NCI-H2081 treated with DMSO at 0.1 percent for 48 hours (cell line): ENCODE data around the gene WDFY2.

Experiments
- DNase-seq: peaks from one replicate; lab custom pipeline; 2025; lab: John Stamatoyannopoulos, UW

Gene WDFY2

DNA sequence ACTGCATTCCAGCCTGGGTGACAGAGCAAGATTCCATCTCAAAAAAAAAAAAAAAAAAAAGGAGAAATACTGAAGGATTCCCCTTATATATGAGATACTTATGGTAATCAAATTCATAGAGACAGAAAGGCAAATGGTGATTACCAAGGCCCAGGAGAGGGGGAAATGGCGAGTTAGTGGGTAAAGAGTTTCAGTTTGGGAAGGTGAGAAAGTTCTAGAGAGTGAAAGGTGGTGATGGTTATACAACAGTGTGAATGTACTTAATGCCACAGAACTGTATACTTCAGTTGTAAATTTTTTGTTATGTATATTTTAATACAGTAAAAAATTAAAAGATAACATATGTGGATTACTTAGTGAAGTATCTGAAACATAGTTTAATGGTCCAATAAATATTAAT, 129.5 kb downstream of the WDFY2 start:
- no peak for DNase-seq

DNA sequence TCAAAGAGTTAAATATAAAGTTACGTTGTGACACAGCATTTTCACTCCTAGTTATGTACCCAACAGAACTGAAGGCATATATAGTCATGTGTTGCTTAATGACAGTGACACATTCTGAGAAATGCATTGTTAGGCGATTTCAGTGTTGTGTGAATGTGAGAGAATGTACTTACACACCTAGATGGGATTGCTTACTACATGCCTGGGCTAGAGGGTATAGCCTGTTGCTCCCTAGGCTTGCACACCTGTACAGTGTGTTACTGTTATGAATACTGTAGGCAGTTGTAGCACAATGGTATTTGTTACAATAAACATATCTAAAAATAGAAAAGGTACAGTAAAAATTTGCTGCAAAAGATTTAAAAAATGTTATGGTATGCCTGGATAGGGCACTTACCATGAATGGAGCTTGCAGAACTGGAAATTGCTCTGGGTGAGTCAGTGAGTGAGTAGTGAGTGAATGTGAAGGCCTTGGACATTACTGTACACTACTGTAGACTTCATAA, 130.5 kb downstream of the WDFY2 start:
- DNase-seq, result no peak

GRCh38 chr13:51715613-51716012, 131.4 kb downstream of the WDFY2 start:
- no peak for DNase-seq

- no peak for DNase-seq
These were observed 133.6 kb downstream of the WDFY2 start for GRCh38 chr13:51717786-51718398.

GRCh38 chr13:51719394-51719793, 135.1 kb downstream of the WDFY2 start:
- DNase-seq, result no peak

DNA sequence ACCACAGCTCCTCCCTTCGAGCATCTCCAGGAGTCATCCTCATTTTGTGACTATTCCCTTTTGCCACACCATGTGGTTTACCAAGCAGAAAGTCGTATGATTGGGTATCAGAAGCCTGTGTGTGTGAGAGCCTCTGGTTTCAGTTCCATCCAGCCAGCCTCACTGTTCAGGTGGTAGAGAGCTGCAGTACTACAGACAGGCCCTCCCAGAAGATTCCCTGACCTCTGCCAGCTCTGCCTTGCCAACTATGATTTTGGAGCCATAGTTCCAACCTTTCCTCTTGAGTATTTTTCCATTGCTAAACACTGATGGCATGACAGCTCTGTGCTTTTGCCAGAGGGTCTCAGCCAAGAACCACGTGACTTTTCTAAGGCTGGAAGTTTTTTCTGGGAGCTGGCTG, 137.2 kb downstream of the WDFY2 start:
- DNase-seq, result no peak

GRCh38 chr13:51723529-51723928, 139.3 kb downstream of the WDFY2 start:
- no peak for DNase-seq

- no peak for DNase-seq
These were observed 140.5 kb downstream of the WDFY2 start for GRCh38 chr13:51724721-51725120.

DNA sequence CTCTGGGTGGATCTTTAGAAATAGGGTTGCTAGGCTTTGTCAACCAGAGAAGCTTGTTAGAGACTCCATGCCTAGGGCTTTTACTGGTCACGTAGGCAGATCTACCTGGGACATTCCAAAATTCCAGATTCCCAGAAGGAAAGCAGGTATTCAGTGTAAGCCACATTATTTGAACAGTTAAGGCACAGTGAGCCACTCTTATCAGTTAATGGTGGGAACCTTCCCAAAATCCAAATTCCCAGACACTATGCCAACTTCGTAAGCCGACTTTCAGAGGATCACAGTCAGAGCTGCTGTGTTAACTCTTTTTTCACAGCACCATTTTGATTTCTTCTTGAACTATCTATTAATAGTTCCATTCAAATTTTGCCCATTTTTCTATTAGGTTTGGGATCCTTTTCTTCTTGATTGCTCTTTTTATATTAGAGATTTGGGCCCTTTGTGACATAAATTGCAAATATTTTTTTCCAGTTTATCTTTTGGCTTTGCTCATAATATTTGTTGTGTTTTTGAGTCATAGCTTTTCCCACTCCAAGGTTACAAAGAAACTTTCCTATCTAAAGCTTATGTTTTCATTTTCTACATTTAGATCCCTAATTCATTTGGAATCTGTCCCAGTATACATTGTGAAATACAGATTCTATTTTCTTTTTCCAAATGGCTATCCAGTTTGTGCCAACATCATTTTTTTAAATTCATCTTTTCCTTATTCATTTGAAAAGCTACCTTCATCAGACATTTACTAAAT, 142.4 kb downstream of the WDFY2 start:
- DNase-seq, result no peak

DNA sequence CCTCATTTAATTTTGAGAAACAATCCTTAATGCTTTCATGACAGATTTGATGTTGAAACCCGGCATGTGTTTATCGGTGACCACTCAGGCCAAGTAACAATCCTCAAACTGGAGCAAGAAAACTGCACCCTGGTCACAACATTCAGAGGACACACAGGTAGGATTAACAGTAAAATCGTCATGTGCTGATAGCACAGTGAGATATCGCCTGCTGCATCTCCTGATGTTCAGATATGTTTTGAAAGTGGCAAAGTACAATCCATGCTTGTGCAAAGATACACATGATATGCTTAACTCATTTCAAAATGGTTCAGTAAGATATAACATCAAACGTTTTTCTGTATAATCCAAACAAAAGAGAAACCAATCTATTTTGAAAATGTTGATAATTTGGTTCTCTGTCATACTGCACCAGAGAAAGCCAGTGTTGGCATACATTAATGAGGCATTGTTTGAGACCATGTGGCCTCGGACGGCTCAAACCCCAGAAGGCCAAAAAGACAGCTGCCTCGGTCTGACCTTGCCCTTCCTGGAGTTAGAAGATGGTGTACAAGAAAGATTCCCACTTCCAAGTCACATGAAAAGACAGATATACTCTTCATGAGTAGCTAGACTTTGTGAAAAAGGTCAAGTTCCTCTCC, 143.5 kb downstream of the WDFY2 start:
- no peak for DNase-seq

GRCh38 chr13:51728275-51728673, 144.0 kb downstream of the WDFY2 start:
- DNase-seq, result no peak

- no peak for DNase-seq
These were observed 144.7 kb downstream of the WDFY2 start for GRCh38 chr13:51728972-51729371.

DNA sequence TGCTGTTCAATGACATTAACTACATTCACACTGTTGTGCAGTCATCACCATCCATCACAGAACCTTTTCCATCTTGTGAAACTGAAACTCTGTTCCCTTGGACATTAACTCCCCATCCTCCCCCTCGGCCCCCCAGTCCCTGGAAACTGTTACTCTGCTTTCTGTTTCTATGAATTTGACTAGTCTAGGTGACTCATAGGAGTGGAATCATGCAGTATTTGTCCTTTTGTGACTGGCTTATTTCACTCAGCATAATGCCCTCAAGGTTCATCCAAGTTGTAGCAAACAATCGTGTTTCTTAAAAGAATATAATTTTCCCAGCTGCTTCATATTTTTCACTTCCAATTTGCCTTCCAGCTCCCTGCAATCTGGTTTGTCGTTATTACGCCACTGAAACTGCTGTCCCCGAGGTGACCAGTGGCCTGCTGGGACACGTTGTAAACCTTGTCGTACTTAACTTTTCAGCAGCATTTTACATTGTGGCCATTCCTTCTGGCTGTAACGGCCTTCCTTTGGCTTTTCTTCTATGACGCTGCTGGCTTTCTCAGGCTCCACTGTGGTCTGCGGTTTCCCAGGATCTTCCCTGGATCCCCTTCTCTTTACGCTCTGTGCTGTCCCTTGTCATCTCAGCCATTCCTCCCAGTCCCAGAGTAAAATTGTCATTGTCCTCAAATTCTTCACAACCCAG, 145.7 kb downstream of the WDFY2 start:
- no peak for DNase-seq

GRCh38 chr13:51730927-51731326, 146.7 kb downstream of the WDFY2 start:
- no peak for DNase-seq

DNA sequence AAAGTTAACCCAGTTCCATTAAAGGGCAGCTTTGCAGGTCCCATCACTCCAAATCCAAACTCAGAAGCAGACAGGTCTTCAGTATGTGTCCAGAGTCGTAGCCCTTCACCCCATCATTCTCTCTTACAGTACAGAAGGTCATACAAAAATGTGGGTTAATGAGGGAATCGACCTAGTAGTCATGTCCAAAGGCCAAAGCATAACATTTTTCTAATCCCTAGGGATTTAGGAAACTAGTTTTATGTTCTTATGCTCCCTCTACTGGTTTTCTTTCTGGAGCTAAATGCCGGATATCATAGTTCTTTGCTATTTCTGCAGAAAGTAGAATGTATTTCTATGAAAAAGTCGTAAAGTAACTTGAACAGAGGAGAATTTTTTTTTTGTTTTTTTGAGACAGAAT, 147.5 kb downstream of the WDFY2 start:
- DNase-seq, result no peak

DNA sequence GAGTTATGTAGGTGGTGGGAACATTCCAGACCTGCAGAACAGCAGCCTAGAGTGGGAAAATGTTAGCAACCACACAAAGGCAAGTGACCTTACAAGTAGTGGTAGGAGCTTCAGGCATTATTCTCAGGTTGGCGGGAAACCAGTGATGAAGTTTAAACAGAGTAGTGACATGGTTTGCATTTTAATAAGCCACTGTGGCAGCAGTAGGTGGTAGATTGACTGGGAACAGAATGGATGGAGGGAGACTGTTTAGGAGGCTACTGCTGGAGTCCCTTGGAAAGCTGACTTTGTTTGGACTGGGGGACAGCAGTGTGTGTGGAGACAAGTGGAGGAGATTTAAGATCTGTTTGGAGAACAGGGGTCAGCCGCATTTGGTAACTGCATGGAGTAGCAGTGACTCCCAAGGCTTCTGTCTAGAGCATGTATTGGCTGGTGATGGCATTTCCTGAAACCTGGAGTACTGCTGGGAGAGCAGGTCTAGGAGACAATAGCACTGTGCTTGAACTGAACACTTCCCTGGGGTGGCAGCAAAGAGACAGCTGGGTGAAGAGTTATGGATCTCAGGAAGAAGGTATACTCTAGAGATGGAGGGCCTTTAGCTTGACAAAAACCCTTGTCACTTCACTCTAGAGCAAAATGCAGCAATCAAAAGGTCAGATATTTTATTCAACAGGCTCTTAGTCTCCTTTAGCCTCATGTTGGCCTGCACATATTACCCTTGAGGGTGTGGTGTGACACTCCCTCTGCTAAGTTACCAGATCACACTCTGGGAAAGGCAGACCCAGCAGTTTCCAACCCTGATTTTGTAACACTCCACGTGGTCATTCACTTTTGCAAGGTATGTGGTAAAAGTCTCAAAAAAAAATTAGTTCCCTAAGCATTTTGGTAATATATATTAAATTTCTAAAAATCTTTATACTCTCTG, 149.4 kb downstream of the WDFY2 start:
- no peak for DNase-seq

- no peak for DNase-seq
These were observed 150.5 kb downstream of the WDFY2 start for GRCh38 chr13:51734786-51735185.

DNA sequence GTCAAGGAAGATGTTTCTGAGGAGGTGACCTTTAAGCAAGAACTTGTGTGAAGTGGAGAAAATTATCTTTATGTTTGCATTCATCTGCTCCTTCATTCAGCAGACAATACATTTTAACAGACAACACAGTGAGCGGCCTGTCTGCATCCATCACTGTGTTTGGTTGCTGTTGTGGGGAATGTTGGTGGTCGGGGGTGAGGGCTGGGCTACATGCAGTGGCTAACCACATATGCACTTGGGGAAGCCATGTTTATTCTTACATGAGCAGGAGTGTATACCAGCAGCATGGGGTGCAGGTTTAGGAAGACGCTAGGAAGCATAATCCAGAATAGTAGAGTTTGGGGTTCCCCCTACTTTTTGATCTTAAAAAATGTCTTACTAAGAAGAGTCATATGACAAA, 153.3 kb downstream of the WDFY2 start:
- no peak for DNase-seq

DNA sequence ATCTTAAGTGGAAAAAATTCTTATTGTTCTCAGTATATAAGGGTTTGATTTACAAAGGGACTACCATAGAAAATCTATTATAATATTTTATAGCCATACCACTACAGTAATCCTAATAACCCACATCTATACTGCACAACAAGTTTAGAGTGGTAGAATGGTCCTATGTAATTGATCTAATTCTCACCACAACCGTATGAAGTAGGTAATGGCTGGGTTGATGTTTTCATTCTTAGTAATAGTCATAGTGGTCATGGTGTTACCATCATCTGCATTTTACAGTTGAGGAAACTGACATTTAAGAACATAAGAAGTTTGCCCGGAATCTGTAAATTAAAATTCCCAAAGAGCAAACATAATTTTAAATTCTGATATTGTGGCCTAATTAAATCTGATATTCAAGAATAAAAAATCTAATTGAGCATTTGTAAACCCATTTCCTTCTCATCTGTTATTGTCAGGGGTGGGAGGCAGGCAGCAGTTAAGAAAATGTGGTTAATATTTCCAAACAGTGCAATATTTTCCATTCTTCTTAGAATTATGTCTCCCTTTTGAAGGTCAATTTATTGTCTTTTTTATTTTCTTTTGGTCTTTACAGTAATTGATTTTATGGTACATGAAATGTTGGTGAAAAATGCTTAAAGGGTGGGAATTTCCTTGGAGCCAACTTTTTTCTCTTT, 154.1 kb downstream of the WDFY2 start:
- DNase-seq, result no peak

DNA sequence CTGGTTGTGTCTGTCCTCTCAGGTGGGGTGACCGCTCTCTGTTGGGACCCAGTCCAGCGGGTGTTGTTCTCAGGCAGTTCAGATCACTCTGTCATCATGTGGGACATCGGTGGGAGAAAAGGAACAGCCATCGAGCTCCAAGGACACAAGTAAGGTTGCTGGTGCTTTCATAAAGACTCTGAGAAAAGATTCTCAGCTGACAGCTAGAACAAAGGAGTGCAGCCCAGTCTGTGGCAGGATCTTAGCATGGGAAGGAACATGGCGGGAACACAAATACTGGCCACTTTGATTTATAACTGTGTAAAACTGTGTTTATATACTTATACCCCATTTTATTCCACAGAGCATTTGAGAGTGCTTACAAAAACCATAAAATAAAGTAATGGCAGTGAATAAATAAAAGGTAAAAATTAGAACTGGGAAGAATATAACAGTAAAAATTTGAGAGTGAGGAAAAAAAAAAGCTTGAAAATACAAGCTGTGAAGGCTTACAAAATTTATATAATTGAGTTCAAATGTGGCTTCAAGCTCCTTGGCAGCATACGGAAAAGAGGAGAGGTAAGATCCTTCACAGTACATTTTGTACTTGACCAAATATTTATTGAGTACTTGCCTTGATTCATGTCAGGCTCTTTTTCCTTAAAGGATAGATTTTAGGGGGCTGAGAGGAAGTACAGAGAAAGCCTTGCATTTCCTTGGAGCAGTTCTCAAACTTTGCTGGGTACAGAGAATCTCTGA, 154.9 kb downstream of the WDFY2 start:
- no peak for DNase-seq
